Lower lobe of right lung (tissue), 2 donors: ENCODE data around the gene SSR1. TPM values are rescaled to one million over a fixed set of nuclear protein-coding genes. Genes with fewer than 3 reads are reported as not detected.

Experiments
- ATAC-seq, 2 donors: fragments of 200-7000 bp; cut with Tn5 transposase; one replicate each; pipeline ENCODE4 v1.9.1; 2020 to 2022; ENCODE audit warnings: mild to moderate bottlenecking in 2 of 2, moderate library complexity in 2 of 2
- DNase-seq: peaks from one replicate; pipeline ENCODE4 v3.0.0-alpha.2; 2020
- H3K27ac ChIP-seq: fragments of 200-600 bp; one replicate; pipeline ENCODE4 v1.8.0; 2022
- H3K27me3 ChIP-seq: fragments of 200-600 bp; one replicate; pipeline ENCODE4 v1.8.0; 2022; ENCODE audit warnings: low read depth
- H3K36me3 ChIP-seq: fragments of 200-600 bp; one replicate; pipeline ENCODE4 v1.8.0; 2022; ENCODE audit warnings: mild to moderate bottlenecking
- H3K4me1 ChIP-seq: fragments of 200-600 bp; one replicate; pipeline ENCODE4 v1.8.0; 2022
- H3K4me3 ChIP-seq: fragments of 200-600 bp; one replicate; pipeline ENCODE4 v1.8.0; 2022; ENCODE audit warnings: mild to moderate bottlenecking
- H3K9me3 ChIP-seq: fragments of 200-600 bp; one replicate; pipeline ENCODE4 v1.8.0; 2022
- intact Hi-C: fragments of 100-400 bp; cut with DNase I; formaldehyde crosslinking; loops from one replicate; pipeline ENCODE4 v1.11.0; 2022
- total RNA-seq: library from RNA; stranded (reverse); fragmentation: NEBNext Ultra II Directional; extraction: Animal tissue kit (Norgen Biotek cat#: 25700); gene quantifications from one replicate; pipeline ENCODE4 v1.2.1, GENCODE V29; 2021
- TF ChIP-seq, protein P1 (sequence below): fragments of 200-600 bp; IDR thresholded peaks from one replicate; pipeline ENCODE4 v1.8.0; 2022; ENCODE audit warnings: antibody characterized with exemption, mild to moderate bottlenecking
- donor health status: DM: no; HTN: yes; CAD: no; lungs with severe emphysema.

The SSR1 gene
- total RNA-seq, 1 donor from 2014 or later, result 127 TPM

DNA sequence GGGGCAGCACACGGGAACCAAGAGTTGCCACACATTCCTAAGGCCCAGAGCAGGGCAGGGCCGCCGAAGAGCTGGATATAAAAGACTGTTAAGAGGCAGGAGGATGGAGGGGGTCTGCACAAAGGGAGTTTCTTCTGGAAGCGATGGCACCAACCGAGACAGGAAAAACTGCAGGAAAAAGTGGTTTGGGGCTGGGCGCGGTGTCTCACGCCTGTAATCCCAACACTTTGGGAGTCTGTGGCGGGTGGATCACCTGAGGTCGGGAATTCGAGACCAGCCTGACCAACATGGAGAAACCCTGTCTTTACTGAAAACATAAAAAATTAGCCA lies 41.8 kb downstream of the SSR1 start:
- no peak for ATAC-seq
- no peaks in the 10 kb centered on the region for H3K9me3 ChIP-seq
- no peaks in the 10 kb centered on the region for H3K4me1 ChIP-seq
- H3K27me3 ChIP-seq, result no peaks in the 10 kb centered on the region
- intact Hi-C loops, result no loop called here
- no peak overlapping the region for H3K4me3 ChIP-seq
- no peaks in the 10 kb centered on the region for H3K36me3 ChIP-seq
- TF ChIP-seq, protein P1, sequence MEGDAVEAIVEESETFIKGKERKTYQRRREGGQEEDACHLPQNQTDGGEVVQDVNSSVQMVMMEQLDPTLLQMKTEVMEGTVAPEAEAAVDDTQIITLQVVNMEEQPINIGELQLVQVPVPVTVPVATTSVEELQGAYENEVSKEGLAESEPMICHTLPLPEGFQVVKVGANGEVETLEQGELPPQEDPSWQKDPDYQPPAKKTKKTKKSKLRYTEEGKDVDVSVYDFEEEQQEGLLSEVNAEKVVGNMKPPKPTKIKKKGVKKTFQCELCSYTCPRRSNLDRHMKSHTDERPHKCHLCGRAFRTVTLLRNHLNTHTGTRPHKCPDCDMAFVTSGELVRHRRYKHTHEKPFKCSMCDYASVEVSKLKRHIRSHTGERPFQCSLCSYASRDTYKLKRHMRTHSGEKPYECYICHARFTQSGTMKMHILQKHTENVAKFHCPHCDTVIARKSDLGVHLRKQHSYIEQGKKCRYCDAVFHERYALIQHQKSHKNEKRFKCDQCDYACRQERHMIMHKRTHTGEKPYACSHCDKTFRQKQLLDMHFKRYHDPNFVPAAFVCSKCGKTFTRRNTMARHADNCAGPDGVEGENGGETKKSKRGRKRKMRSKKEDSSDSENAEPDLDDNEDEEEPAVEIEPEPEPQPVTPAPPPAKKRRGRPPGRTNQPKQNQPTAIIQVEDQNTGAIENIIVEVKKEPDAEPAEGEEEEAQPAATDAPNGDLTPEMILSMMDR, result no peak
- DNase-seq, result no peak
- H3K27ac ChIP-seq, result no peak overlapping the region

DNA sequence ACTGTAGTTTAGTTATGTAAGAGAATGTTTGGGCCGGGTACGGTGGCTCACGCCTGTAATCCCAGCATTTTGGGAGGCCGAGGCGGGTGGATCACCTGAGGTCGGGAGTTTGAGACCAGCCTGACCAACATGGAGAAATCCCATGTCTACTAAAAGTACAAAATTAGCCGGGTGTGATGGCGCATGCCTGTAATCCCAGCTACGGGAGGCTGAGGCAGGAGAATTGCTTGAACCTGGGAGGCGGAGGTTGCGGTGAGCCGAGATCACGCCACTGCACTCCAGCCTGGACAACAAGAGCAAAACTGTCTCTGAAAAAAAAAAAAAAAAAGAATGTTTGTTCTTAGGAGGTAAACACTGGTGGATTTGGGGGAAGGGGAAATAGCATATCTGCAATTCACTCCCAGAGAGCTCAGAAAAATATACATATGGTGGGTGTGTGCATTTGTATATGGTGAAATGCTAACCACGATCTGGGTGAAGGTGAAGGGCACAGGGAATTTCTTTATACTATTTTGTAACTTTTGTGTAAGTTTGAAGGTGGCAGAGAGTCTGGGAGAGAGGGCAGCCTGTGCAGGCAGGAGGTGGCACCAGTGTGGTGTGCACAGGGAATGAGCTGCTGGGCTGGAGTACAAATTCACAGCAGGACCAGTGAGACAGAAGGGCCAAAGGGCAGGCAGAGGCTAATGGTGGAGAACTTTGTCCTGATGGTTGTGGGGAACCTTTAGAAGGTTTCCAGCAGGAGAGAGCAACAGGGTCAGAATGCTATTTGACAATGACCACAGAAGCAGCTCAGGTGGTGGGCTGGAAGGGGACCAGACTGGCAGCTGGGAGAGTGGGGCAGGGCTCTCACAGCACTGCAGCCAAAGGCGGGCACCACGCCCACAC lies 42.4 kb downstream of the SSR1 start:
- TF ChIP-seq, protein P1, result no peak
- H3K4me1 ChIP-seq, result no peaks in the 10 kb centered on the region
- H3K9me3 ChIP-seq, result no peaks in the 10 kb centered on the region
- ATAC-seq, result peak; percentile 43 to 57
- H3K36me3 ChIP-seq, result no peaks in the 10 kb centered on the region
- no peak overlapping the region for H3K4me3 ChIP-seq
- no peak for DNase-seq
- H3K27ac ChIP-seq, result no peak overlapping the region
- intact Hi-C loops, result no loop called here
- H3K27me3 ChIP-seq, result no peaks in the 10 kb centered on the region

DNA sequence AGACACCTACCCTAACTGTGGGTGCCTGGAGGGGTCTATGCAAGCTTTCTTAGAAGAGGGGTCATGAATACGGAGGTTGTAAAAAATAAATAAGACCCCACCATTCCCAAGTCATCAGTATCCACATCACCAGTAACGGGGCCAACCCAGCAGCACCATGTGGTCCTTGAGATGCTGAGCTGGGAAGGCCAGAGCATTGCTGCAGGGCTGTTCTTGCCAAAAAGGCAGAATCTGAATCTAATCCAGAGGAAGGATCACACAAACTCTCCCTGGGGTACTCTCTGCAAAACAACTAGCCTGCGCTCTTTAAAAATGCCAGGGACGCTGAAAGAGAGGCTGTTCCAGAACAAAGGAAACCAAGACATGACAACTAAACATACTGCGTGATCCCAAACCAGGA lies 43.2 kb downstream of the SSR1 start:
- H3K9me3 ChIP-seq, result no peaks in the 10 kb centered on the region
- DNase-seq (no peak), ATAC-seq (no peak)
- no peaks in the 10 kb centered on the region for H3K36me3 ChIP-seq
- no peaks in the 10 kb centered on the region for H3K27me3 ChIP-seq
- intact Hi-C loops, result no loop called here
- TF ChIP-seq, protein P1, result no peak
- H3K4me1 ChIP-seq, result no peaks in the 10 kb centered on the region
- no peak overlapping the region for H3K27ac ChIP-seq
- H3K4me3 ChIP-seq, result no peak overlapping the region

DNA sequence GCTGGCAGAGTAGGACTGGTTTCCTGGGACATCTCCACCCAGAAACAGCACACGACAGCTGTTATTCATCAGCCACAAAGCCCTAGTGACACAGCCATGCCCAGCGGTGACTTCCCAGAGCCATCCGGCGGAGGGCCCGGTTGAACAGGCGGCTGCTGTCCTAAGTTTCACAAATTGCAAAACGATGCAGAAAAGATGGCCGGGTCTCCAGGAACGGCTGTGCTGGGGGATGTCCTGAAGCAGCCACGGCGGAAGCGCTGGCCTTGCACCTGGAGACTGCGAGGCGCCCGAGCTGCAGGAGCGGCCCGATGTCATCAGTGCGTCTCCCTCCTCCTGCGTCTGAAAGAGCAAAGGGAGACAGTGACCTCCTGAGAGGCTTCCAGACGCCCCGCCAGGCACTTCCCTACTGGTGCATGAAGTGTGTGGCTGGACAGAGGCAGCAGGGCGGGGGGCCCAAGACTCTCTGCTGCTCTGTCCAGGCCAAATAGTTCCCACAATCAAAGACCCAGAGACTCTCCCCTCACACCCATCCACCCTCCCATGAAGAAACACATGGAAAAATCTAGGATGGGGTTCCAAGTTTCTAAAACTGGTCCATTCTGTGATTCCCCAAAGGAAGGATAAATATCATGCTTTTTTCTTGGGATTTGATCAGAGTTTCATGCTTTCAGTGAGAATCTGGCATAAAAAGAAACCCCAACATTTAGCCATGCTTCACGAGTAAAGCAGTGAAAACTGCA lies 44.0 kb downstream of the SSR1 start:
- Histone ChIP-seq H3K4me3 (no peak overlapping the region), H3K9me3 (no peaks in the 10 kb centered on the region), H3K27me3 (no peaks in the 10 kb centered on the region), H3K4me1 (no peaks in the 10 kb centered on the region), H3K27ac (no peak overlapping the region), H3K36me3 (no peaks in the 10 kb centered on the region)
- intact Hi-C loops, result no loop called here
- ATAC-seq (no peak), DNase-seq (no peak)
- TF ChIP-seq, protein P1, result no peak

DNA sequence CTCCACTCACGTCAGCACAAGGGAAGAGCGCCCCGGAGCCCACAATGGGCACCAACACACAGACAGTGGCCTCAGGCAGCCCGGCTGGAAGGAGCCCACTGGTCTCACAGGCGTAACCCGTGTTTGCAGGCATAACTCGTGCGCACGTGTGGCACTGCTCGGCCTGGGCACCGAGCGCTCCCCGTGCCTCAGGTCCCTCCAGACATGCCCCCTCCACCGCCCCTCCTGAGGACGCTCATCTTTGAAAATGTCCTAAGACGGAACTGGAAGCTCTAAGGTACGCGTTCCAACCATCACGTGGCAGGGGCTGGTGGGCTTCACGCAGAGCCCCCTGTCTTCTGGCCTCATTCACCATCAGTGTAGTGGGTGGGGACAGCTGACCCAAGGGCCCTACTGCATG lies 44.6 kb downstream of the SSR1 start:
- H3K27ac ChIP-seq, result no peak overlapping the region
- no peak overlapping the region for H3K4me3 ChIP-seq
- intact Hi-C loops, result no loop called here
- DNase-seq (no peak), ATAC-seq (no peak)
- H3K9me3 ChIP-seq, result no peaks in the 10 kb centered on the region
- H3K4me1 ChIP-seq, result no peaks in the 10 kb centered on the region
- H3K36me3 ChIP-seq, result no peaks in the 10 kb centered on the region
- TF ChIP-seq, protein P1, result no peak
- H3K27me3 ChIP-seq, result no peaks in the 10 kb centered on the region
